Thyroid gland (tissue), 4 donors: Measurements from ENCODE around the gene HSD17B11. TPM values are rescaled to one million over a fixed set of nuclear protein-coding genes. Genes with fewer than 3 reads are reported as not detected.
A peak's percentile ranks its signal among the peaks of the same experiment; 100 is the strongest.
"Not testable (repeated sequence)": the region's sequence is repeated elsewhere in the genome, so short reads cannot be mapped to it uniquely, and the experiment has no call there.

Experiments
- DNase-seq, 2 donors: peaks; one replicate each; pipeline ENCODE4 v3.0.0-alpha.2; 2019
- H3K27ac ChIP-seq, 3 donors: fragments of 200-600 bp; sonication (generic); 1 replicate in 2 of 3; 2 replicates in 1 of 3; pipeline ENCODE4 v1.5.1; 2016 to 2019; ENCODE audit warnings: mild to moderate bottlenecking in 1 of 3, moderate library complexity in 1 of 3
- H3K27me3 ChIP-seq: fragments of 200-600 bp; sonication (generic); one replicate; pipeline ENCODE4 v1.5.1; 2019
- H3K36me3 ChIP-seq, 2 donors: fragments of 200-600 bp; sonication (generic); one replicate each; pipeline ENCODE4 v1.5.1; 2016 to 2019
- H3K4me1 ChIP-seq, 2 donors: fragments of 200-600 bp; sonication (generic); one replicate each; pipeline ENCODE4 v1.5.1; 2017 to 2019
- H3K4me3 ChIP-seq, 3 donors: fragments of 200-600 bp; sonication (generic); replicated peaks in 1 of 3; 1 replicate in 2 of 3; 2 replicates in 1 of 3; pipeline ENCODE4 v1.5.1; 2016; ENCODE audit warnings: mild to moderate bottlenecking in 1 of 3
- H3K9me3 ChIP-seq: fragments of 200-600 bp; sonication (generic); one replicate; pipeline ENCODE4 v1.5.1; 2017
- POLR2A ChIP-seq, 2 donors: fragments of 450-650 bp; IDR thresholded peaks; one replicate each; pipeline ENCODE4 v1.6.1; 2017; ENCODE audit warnings: antibody characterized with exemption in 2 of 2, mild to moderate bottlenecking in 2 of 2, moderate library complexity in 1 of 2
- WGBS, 2 donors: methylation state at CpG; one replicate each; pipeline ENCODE4 v1.1.5; 2017; 5-methylcytosine and 5-hydroxymethylcytosine counted together
- intact Hi-C: fragments of 100-400 bp; cut with DNase I; formaldehyde crosslinking; loops from one replicate; pipeline ENCODE4 v1.15.1; 2023
- total RNA-seq, 4 donors: library from RNA; depleted of rRNA; stranded (reverse); fragments of >200 nt; gene quantifications; one replicate each; pipeline ENCODE4 v1.2.3, GENCODE V29; 2016
- TF ChIP-seq, protein P1 (sequence below), 6 experiments: fragments of 200-600 bp in 3 of 6; fragments of 450-650 bp in 3 of 6; sonication (generic) in 3 of 6; IDR thresholded peaks; one replicate each; pipeline ENCODE4 v1.5.1; 2016 to 2019; ENCODE audit warnings: antibody characterized with exemption in 6 of 6, mild to moderate bottlenecking in 2 of 6, inconsistent platforms in 1 of 6, moderate library complexity in 1 of 6

Gene HSD17B11
- total RNA-seq, 4 donors from 2014 or later = 23.4 to 147 (median 61.8) TPM

- no peaks in the 10 kb centered on the region for H3K9me3 ChIP-seq
- intact Hi-C loops = no loop called here
- peak; percentile 95 to 97 for DNase-seq
- TF ChIP-seq, protein P1, sequence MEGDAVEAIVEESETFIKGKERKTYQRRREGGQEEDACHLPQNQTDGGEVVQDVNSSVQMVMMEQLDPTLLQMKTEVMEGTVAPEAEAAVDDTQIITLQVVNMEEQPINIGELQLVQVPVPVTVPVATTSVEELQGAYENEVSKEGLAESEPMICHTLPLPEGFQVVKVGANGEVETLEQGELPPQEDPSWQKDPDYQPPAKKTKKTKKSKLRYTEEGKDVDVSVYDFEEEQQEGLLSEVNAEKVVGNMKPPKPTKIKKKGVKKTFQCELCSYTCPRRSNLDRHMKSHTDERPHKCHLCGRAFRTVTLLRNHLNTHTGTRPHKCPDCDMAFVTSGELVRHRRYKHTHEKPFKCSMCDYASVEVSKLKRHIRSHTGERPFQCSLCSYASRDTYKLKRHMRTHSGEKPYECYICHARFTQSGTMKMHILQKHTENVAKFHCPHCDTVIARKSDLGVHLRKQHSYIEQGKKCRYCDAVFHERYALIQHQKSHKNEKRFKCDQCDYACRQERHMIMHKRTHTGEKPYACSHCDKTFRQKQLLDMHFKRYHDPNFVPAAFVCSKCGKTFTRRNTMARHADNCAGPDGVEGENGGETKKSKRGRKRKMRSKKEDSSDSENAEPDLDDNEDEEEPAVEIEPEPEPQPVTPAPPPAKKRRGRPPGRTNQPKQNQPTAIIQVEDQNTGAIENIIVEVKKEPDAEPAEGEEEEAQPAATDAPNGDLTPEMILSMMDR (IDR thresholded peaks at IDR 0.05) = no peak
- TF ChIP-seq POLR2A (IDR thresholded peaks at IDR 0.05) = peak in 1 of 2 donors; percentile 77
- peak within 1 kb of the TSS; percentile 88 to 98 (median 89) for H3K27ac ChIP-seq
- peaks cover 24 to 26% of the 10 kb centered on the region in 2 donors for H3K4me1 ChIP-seq
- no peaks in the 10 kb centered on the region for H3K36me3 ChIP-seq
- H3K27me3 ChIP-seq = no peaks in the 10 kb centered on the region
- peak within 1 kb of the TSS; percentile 23 to 78 (median 60) for H3K4me3 ChIP-seq
- 0 to 3% methylated on average over 35 to 58 of the region's 58 CpGs for WGBS, 2 donors
Observed at GRCh38 chr4:87422104-87423052, 31.4 kb upstream of the HSD17B11 start, which contains the start of gene NUDT9. Gene NUDT9, plus strand, starts transcription at chr4:87422573. Its CDS starts 333 bp downstream, at chr4:87422906.

GRCh38 chr4:87420276-87420830 is 29.4 kb upstream of the HSD17B11 start:
- DNase-seq = no peak
- WGBS, 2 donors = 73 to 85% methylated on average over 4 of the region's 4 CpGs
- Histone ChIP-seq H3K4me1 (peaks cover 24 to 26% of the 10 kb centered on the region in 2 donors), H3K9me3 (no peaks in the 10 kb centered on the region), H3K36me3 (no peaks in the 10 kb centered on the region), H3K27me3 (no peaks in the 10 kb centered on the region), H3K27ac (no peak overlapping the region), H3K4me3 (no peak overlapping the region)
- no peak for TF ChIP-seq POLR2A (IDR thresholded peaks at IDR 0.05)
- TF ChIP-seq, protein P1 (IDR thresholded peaks at IDR 0.05) = no peak
- intact Hi-C loops = no loop called here

GRCh38 chr4:87419578-87420249 is 28.7 kb upstream of the HSD17B11 start:
- Histone ChIP-seq H3K27me3 (no peaks in the 10 kb centered on the region), H3K4me1 (peaks cover 20 to 23% of the 10 kb centered on the region in 2 donors), H3K9me3 (no peaks in the 10 kb centered on the region), H3K27ac (no peak overlapping the region), H3K4me3 (no peak overlapping the region), H3K36me3 (no peaks in the 10 kb centered on the region)
- TF ChIP-seq, protein P1 (IDR thresholded peaks at IDR 0.05) = no peak
- TF ChIP-seq POLR2A (IDR thresholded peaks at IDR 0.05) = no peak
- WGBS, 2 donors = 17 to 22% methylated on average over 5 of the region's 5 CpGs
- DNase-seq = no peak
- intact Hi-C loops = no loop called here

GRCh38 chr4:87418410-87418809 is 27.4 kb upstream of the HSD17B11 start:
- DNase-seq, H3K27ac ChIP-seq, H3K36me3 ChIP-seq, H3K4me3 ChIP-seq, intact Hi-C loops, H3K27me3 ChIP-seq, H3K9me3 ChIP-seq, H3K4me1 ChIP-seq: not testable (repeated sequence)
- WGBS, 2 donors = 92 to 95% methylated on average over 4 of the region's 4 CpGs

- intact Hi-C loops = no loop called here
- no peaks in the 10 kb centered on the region for H3K36me3 ChIP-seq
- no peak for DNase-seq
- H3K4me1 ChIP-seq = peaks cover 5 to 6% of the 10 kb centered on the region in 2 donors
- TF ChIP-seq, protein P1 (IDR thresholded peaks at IDR 0.05) = no peak
- no peak for TF ChIP-seq POLR2A (IDR thresholded peaks at IDR 0.05)
- no peaks in the 10 kb centered on the region for H3K9me3 ChIP-seq
- 64 to 82% methylated on average over 3 of the region's 3 CpGs for WGBS, 2 donors
- no peak overlapping the region for H3K27ac ChIP-seq
- no peaks in the 10 kb centered on the region for H3K27me3 ChIP-seq
- no peak overlapping the region for H3K4me3 ChIP-seq
Observed at GRCh38 chr4:87416965-87417364, 26.0 kb upstream of the HSD17B11 start.
